ENCODE data around the gene WWOX.

WWOX gene

DNA sequence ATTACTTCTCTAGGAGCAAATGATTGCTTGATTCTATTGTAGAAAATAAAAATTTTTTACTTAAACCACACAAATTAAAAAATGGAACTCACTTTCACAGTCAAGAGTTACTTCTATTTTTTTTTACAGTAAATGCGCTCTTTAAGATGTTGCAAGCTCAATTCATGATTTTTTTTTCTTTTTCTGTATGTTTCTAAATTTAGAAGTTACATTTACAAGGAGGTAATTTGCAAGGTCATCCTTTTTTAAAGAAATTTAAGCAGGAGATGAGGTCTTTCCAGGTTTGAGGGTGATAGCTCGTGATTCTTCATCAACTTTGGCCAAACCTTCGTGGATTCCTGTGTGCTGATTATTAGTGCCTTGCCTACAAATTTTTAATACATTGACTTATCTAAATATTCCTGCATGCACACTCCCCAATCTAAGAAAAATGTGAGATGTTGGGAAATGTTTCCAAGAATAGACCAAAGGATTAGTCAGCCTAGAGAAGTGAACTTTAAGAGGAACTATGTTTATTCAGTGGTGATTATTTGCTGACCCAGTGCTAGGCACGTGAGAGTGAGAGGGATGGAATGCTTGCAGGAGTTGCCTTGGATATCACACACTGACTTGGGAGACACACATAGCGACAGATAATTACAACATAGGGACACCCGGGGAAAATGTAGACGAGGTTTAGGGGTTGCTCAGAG, 1071.2 kb downstream of the WWOX start:
- peak in 1 of 2 donors; percentile 32 for DNase-seq (ENCODE audit: low read depth in 2 of 2)
- TF ChIP-seq, protein P1, sequence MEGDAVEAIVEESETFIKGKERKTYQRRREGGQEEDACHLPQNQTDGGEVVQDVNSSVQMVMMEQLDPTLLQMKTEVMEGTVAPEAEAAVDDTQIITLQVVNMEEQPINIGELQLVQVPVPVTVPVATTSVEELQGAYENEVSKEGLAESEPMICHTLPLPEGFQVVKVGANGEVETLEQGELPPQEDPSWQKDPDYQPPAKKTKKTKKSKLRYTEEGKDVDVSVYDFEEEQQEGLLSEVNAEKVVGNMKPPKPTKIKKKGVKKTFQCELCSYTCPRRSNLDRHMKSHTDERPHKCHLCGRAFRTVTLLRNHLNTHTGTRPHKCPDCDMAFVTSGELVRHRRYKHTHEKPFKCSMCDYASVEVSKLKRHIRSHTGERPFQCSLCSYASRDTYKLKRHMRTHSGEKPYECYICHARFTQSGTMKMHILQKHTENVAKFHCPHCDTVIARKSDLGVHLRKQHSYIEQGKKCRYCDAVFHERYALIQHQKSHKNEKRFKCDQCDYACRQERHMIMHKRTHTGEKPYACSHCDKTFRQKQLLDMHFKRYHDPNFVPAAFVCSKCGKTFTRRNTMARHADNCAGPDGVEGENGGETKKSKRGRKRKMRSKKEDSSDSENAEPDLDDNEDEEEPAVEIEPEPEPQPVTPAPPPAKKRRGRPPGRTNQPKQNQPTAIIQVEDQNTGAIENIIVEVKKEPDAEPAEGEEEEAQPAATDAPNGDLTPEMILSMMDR (IDR thresholded peaks at IDR 0.05; ENCODE audit: low read depth, low read length) = no peak
- no peak overlapping the region for H3K4me3 ChIP-seq (replicated peaks in 1 of 2; ENCODE audit: low read depth in 2 of 2, low read length in 2 of 2)

DNA sequence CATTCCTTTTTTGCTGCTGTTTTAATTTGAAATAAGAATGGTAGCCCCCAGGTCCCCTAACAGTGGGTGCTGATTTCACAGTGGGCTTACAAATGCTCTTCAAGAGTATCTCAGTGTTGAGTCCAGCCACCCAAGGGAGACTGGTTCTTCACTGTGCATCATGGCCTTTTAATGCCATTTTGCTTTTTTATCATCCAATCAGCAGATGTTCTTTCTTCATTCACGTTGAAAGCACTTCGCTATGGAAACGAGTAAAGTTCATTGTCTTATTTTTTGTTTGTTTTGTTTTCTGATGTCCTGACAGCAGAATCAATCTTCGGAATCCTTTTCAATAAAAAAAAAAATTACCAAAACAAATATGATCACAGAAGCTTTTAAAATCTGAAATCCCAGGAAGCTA, 1072.0 kb downstream of the WWOX start:
- TF ChIP-seq, protein P1 (IDR thresholded peaks at IDR 0.05; ENCODE audit: low read depth, low read length) = no peak
- DNase-seq (ENCODE audit: low read depth in 2 of 2) = no peak

DNA sequence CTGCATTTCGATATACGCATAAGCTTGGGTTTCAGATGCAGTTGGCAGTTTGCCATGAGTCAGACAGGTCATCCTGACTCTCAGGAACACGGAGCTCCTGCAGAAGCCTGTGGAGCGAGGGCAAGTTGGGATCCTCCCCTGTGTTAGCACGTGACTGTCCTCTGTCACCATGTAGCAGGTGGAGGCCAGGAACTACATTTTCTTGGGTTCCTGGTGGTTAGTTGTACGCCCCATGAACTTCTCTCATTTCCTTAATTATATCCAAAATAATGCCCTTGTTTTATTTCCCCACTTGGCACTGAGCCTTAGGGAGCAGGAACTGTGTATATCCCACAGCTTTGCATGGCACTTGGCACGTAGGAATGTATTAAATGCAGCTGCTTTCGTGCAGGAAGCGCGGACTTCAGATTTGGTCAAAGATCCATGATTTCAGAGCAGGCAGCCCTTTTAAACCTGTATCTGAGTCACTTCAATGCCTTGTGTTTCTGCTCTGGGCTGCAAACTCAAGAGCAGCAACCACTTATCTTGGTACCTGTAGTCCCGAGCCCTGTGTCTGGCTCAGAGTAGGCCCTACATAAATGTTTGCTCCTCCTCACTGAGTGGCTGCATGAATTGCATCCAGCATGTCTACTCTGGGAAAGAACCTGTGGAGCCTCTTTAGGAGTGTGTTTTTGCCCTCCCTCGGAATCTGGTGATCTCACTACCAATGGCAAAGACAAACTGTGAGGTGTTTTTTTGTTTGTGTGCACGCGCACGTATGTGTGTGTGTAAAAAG, 1072.7 kb downstream of the WWOX start:
- TF ChIP-seq, protein P1 (IDR thresholded peaks at IDR 0.05; ENCODE audit: low read depth, low read length) = no peak
- H3K4me3 ChIP-seq (replicated peaks in 1 of 2; ENCODE audit: low read depth in 2 of 2, low read length in 2 of 2) = no peak overlapping the region
- DNase-seq (ENCODE audit: low read depth in 2 of 2) = no peak

More for the DNA sequence above, 1072.0 kb downstream of the WWOX start:
- H3K4me3 ChIP-seq (replicated peaks in 1 of 2; ENCODE audit: low read depth in 2 of 2, low read length in 2 of 2) = no peak overlapping the region

DNA sequence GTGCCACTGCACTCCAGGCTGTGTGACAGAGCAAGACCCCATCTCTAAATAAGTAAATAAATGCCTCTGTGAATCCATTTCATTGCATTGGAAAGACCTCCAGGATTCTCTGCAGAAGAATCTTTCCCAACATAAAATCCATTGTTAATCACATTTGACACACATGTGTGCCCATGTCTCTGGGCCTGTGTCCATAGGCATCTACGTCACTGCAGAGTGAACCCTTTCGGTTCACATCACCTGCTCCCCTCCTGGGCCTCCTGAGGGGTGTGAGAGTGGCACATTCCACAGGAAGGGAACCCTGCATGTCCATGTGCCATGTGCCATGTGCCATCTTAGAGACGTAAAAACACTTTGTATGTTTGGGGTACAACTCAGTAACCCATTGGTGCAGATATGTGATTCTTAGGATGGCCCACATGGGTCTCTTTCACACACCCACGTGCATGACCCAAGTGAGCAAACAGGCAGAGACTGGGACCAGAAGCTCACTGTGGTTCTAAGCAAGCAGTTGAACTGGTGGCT, 1073.6 kb downstream of the WWOX start:
- TF ChIP-seq, protein P1 (IDR thresholded peaks at IDR 0.05; ENCODE audit: low read depth, low read length) = no peak
- DNase-seq (ENCODE audit: low read depth in 2 of 2) = no peak

DNA sequence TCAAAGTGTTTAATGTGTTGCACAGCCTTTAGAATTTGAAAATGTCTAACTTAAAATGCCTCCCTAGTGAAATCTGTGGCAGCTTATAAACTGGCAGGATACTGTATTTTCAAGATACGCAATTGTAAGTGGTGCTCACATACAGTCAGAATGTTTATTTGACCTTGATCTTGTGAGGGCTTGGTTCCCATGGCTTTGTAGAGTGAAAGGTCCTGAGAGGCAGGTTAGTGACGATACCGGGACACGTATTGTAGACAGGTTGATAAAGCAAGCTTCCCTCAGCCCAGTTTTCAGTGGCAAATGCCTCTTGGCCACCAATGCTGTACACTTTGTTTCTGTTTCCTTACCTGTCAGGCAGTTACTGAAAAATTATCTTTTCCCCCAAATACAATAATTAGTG, 1074.5 kb downstream of the WWOX start:
- TF ChIP-seq, protein P1 (IDR thresholded peaks at IDR 0.05; ENCODE audit: low read depth, low read length) = no peak
- H3K4me3 ChIP-seq (replicated peaks in 1 of 2; ENCODE audit: low read depth in 2 of 2, low read length in 2 of 2) = no peak overlapping the region
- no peak for DNase-seq (ENCODE audit: low read depth in 2 of 2)

More for the DNA sequence above, 1073.6 kb downstream of the WWOX start:
- H3K4me3 ChIP-seq (replicated peaks in 1 of 2; ENCODE audit: low read depth in 2 of 2, low read length in 2 of 2) = no peak overlapping the region

DNA sequence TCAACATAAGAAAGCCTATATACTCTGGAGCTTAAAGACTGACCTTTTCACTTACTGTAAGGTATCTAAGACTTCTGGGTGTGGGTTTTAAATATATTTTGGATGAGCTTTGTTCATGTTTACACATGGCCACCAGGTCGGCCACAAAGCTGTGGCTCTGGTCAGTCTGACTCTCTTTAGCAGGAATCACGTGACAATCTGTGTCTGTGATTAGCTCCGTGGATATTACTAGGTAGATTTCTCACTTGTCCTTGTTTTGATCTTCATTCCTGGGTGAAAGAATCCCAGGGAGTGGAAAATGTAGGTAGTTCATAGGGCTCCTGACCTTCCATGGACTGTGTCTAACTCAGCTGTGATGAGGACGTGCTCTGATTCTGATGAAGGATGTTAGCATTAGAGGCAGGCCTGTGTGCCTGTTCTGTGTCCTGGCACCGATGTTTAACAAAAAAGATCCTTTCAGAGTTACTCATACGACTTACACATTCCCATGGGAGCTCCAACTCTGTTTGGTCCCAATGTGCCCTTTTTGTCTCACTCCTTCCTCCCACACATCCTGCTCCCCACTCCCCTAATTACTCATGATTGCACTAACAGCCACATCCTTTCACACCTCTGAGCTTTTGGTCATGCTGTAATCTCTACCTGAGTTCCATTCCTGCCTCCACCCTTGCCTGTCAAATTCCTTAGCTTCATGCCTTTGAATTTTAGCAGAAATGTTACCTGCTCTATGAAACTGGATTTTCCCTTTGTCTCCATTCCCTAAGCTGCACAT, 1076.0 kb downstream of the WWOX start:
- no peak overlapping the region for H3K4me3 ChIP-seq (replicated peaks in 1 of 2; ENCODE audit: low read depth in 2 of 2, low read length in 2 of 2)
- no peak for DNase-seq (ENCODE audit: low read depth in 2 of 2)
- TF ChIP-seq, protein P1 (IDR thresholded peaks at IDR 0.05; ENCODE audit: low read depth, low read length) = no peak
